Glutamatergic neuron (in vitro differentiated cells): ENCODE measurements around the gene SLC9B2. TPM values are rescaled to one million over a fixed set of nuclear protein-coding genes. Genes with fewer than 3 reads are reported as not detected.

Experiments
- DNase-seq: peaks from one replicate; pipeline ENCODE4 v3.0.0; 2022
- H3K27ac Mint-ChIP-seq: one replicate; pipeline ENCODE4 v1.8.0; 2020; ENCODE audit warnings: mild to moderate bottlenecking, mixed read lengths, inconsistent platforms; ENCODE audit not compliant: unreplicated experiment
- H3K27me3 Mint-ChIP-seq: one replicate; pipeline ENCODE4 v1.8.0; 2020; ENCODE audit warnings: mild to moderate bottlenecking, moderate library complexity, mixed read lengths, inconsistent platforms; ENCODE audit not compliant: unreplicated experiment
- H3K36me3 Mint-ChIP-seq: one replicate; pipeline ENCODE4 v1.8.0; 2020; ENCODE audit warnings: mild to moderate bottlenecking, mixed read lengths, inconsistent platforms; ENCODE audit not compliant: unreplicated experiment
- H3K4me1 Mint-ChIP-seq: one replicate; pipeline ENCODE4 v1.8.0; 2020; ENCODE audit warnings: mild to moderate bottlenecking, low read depth, mixed read lengths, inconsistent platforms; ENCODE audit not compliant: unreplicated experiment
- H3K4me3 Mint-ChIP-seq: one replicate; pipeline ENCODE4 v1.8.0; 2020; ENCODE audit warnings: mild to moderate bottlenecking, mixed read lengths, inconsistent platforms; ENCODE audit not compliant: unreplicated experiment
- H3K9me3 Mint-ChIP-seq: one replicate; pipeline ENCODE4 v1.8.0; 2020; ENCODE audit warnings: mild to moderate bottlenecking, moderate library complexity, mixed read lengths, inconsistent platforms; ENCODE audit not compliant: unreplicated experiment
- total RNA-seq: library from RNA; stranded (reverse); fragmentation: NEBNext Ultra II Directional; extraction: Animal tissue kit (Norgen Biotek cat#: 25700); gene quantifications from one replicate; pipeline ENCODE4 v1.2.1, GENCODE V29; 2021; ENCODE audit not compliant: unreplicated experiment
- TF ChIP-seq, protein P1 (sequence below): fragments of 200-600 bp; sonication (generic); IDR thresholded peaks from one replicate; pipeline ENCODE4 v1.5.0; 2021; ENCODE audit not compliant: partially characterized antibody, unreplicated experiment

Gene SLC9B2
- total RNA-seq, 1 donor from 2014 or later: 14.4 TPM

DNA sequence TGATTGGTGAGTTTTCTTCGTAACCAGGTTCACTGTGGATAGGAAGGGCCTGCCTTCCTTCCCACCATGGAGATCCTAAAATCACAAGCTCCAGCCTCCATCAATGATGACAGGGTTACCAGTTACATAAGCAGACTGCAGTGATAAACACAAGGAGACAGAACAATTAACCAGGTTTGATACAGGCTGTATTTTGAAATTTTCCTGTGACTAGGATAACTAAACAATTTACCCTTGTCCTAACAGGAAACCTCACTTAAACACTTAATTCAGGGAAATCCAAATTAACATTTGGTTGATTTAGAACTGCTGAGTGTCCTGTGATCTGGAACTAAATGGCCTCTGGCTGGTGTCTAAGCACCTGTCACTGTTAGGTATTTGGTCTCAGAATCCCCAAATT lies 3.1 kb upstream of the SLC9B2 start:
- H3K36me3 Mint-ChIP-seq: no peaks in the 10 kb centered on the region
- H3K4me3 Mint-ChIP-seq: no peak overlapping the region
- peaks cover 4% of the 10 kb centered on the region for H3K9me3 Mint-ChIP-seq
- peaks cover 4% of the 10 kb centered on the region for H3K27me3 Mint-ChIP-seq
- H3K4me1 Mint-ChIP-seq: peaks cover 6% of the 10 kb centered on the region
- TF ChIP-seq, protein P1, sequence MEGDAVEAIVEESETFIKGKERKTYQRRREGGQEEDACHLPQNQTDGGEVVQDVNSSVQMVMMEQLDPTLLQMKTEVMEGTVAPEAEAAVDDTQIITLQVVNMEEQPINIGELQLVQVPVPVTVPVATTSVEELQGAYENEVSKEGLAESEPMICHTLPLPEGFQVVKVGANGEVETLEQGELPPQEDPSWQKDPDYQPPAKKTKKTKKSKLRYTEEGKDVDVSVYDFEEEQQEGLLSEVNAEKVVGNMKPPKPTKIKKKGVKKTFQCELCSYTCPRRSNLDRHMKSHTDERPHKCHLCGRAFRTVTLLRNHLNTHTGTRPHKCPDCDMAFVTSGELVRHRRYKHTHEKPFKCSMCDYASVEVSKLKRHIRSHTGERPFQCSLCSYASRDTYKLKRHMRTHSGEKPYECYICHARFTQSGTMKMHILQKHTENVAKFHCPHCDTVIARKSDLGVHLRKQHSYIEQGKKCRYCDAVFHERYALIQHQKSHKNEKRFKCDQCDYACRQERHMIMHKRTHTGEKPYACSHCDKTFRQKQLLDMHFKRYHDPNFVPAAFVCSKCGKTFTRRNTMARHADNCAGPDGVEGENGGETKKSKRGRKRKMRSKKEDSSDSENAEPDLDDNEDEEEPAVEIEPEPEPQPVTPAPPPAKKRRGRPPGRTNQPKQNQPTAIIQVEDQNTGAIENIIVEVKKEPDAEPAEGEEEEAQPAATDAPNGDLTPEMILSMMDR: no peak
- no peak for DNase-seq
- H3K27ac Mint-ChIP-seq: no peak overlapping the region

DNA sequence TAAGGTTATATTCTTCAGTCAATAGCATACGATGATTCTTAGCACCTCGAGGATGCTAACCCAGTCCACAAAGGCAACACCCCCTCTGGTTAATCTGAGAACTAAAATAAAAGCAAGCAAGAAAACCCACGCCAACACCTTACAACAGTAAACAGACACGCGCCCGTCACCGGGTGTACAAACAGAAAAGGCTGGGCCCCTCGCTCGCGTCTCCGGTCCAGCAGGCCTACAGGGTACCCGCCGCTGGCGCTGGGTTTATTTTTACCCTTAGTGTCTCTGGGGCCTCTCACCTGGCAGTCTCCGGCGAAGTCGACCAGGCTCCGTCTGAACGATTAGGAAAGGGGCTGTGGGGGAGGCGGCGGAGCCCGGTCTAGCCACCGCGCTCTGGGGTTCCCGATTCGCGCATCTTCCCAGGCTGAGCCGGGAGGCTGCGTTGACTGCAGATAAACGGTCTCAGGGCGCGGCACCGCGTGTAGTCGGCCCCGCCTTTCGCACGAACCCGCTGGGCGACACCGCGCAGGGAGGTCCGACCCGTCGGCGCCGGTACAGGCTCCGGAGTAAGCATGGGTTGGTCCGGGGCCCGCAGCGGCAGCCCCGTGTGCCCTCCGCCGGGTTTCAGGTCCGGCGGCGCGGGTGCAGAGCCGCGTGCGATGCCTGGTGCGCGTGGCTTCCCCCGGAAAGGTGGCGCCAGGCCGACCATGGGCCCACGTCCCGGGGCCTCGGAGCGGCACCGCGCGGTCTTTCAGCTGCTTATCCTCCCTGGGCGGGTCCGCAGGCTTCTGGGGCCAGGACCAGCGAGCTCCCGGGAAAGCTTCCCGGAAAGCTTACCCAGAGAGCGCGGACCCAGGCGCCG lies 441 bp downstream of the SLC9B2 start:
- TF ChIP-seq, protein P1: no peak

DNA sequence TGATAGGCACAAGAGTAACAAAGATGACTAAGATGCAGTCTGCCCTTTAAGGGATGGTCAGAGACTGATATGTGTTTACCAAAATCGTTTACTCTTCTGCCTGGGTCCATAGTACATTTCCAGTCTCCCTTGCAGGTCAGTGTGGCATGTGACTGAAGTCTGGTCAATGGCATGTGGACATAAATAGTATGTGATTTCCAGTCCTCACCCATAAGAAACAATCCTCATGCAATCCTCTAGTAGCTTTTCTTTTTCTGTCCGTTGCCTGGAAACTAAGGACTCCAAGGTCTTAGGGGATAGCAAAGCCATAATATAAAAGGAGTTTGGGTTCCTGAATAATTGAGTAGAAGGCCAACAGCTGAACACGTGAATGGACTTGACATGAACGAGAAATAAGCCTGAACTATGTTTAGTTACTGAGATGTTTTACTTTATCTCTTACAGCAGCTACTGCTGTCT lies 1.1 kb downstream of the SLC9B2 start:
- H3K27me3 Mint-ChIP-seq: peaks cover 4% of the 10 kb centered on the region
- peaks cover 6% of the 10 kb centered on the region for H3K4me1 Mint-ChIP-seq
- H3K36me3 Mint-ChIP-seq: no peaks in the 10 kb centered on the region
- DNase-seq: no peak
- peaks cover 4% of the 10 kb centered on the region for H3K9me3 Mint-ChIP-seq
- H3K4me3 Mint-ChIP-seq: peak overlapping the region; percentile 97
- H3K27ac Mint-ChIP-seq: peak overlapping the region; percentile 89
- TF ChIP-seq, protein P1: no peak

More for the DNA sequence above, 441 bp downstream of the SLC9B2 start:
- Mint-ChIP-seq H3K36me3 (no peaks in the 10 kb centered on the region), H3K27me3 (peaks cover 4% of the 10 kb centered on the region), H3K4me1 (peaks cover 6% of the 10 kb centered on the region), H3K27ac (peak overlapping the region; percentile 89), H3K9me3 (peaks cover 4% of the 10 kb centered on the region), H3K4me3 (peak overlapping the region; percentile 97)
- peak; percentile 68 for DNase-seq

DNA sequence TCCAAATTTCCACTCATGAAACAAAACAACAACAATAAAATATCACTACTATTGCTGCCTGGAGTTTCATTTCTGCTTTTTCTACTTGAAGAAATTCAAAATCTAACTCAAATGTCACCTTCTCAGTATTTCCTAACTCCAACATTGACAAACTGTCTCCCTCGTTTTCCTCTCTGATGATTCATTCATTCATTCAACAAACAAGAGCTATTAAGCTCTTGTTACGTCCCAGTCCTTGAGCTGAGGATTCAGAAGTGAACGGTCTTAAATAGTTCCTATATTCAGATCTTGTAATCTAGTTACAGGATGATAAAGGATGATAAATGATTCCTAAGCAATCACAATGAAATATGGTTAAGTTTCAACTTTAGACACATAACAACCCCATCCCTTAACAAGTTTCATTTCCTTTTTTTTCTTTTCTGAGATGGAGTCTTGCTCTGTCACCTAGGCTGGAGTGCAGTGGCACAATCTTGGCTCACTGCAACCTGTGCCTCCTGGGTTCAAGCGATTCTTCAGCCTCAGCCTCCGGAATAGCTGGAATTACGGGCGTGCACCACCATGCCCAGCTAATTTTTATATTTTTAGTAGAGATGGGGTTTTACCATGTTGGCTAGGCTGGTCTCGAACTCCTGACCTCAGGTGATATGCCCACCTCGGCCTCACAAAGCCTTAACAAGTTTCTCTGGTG lies 1.7 kb downstream of the SLC9B2 start:
- H3K36me3 Mint-ChIP-seq: no peaks in the 10 kb centered on the region
- H3K9me3 Mint-ChIP-seq: peaks cover 4% of the 10 kb centered on the region
- TF ChIP-seq, protein P1: no peak
- no peak overlapping the region for H3K27ac Mint-ChIP-seq
- H3K4me3 Mint-ChIP-seq: peak overlapping the region; percentile 97
- peaks cover 4% of the 10 kb centered on the region for H3K27me3 Mint-ChIP-seq
- DNase-seq: no peak
- peaks cover 6% of the 10 kb centered on the region for H3K4me1 Mint-ChIP-seq
